HepG2 (cell line): Measurements from ENCODE around the gene CD58. TPM values are rescaled to one million over a fixed set of nuclear protein-coding genes. Genes with fewer than 3 reads are reported as not detected.

ENCODE experiments used
- CHD2 ChIP-seq: IDR thresholded peaks from 2 replicates; pipeline ENCODE4 v1.6.1; 2011; ENCODE audit warnings: low read depth, low read length, improper control_type of control experiment
- FOXJ3 ChIP-seq: sonication (generic); formaldehyde crosslinking; IDR thresholded peaks from 2 replicates; pipeline ENCODE4 v1.4.0; 2020; ENCODE audit warnings: missing genetic modification reagents, mild to moderate bottlenecking, borderline replicate concordance
- FOXM1 ChIP-seq: sonication (generic); formaldehyde crosslinking; IDR thresholded peaks from 2 replicates; pipeline ENCODE4 v1.5.0; 2020; ENCODE audit warnings: missing genetic modification reagents
- JUND ChIP-seq: sonication (generic); formaldehyde crosslinking; IDR thresholded peaks from 2 replicates; pipeline ENCODE4 v1.8.0; 2022; ENCODE audit warnings: mild to moderate bottlenecking, missing genetic modification reagents
- NFKB2 ChIP-seq: sonication (generic); formaldehyde crosslinking; IDR thresholded peaks from 2 replicates; pipeline ENCODE4 v1.4.0; 2020; ENCODE audit warnings: missing genetic modification reagents, borderline replicate concordance
- POGZ ChIP-seq: sonication (generic); formaldehyde crosslinking; IDR thresholded peaks from 2 replicates; pipeline ENCODE4 v1.4.0; 2020; ENCODE audit warnings: mild to moderate bottlenecking, missing genetic modification reagents
- RORA ChIP-seq: sonication (generic); formaldehyde crosslinking; IDR thresholded peaks from 2 replicates; pipeline ENCODE4 v1.5.0; 2020; ENCODE audit warnings: mild to moderate bottlenecking, missing genetic modification reagents, moderate library complexity
- SKI ChIP-seq: fragments of 450-650 bp; IDR thresholded peaks from one replicate; pipeline ENCODE4 v1.6.1; 2018; ENCODE audit warnings: mild to moderate bottlenecking; ENCODE audit not compliant: partially characterized antibody
- SOX6 ChIP-seq, 2 experiments: fragments of 450-650 bp in 1 of 2; sonication (generic) in 1 of 2; formaldehyde crosslinking in 1 of 2; IDR thresholded peaks; 2 replicates each; pipeline versions ENCODE4 v1.4.0 to v1.6.1; 2017 to 2020; ENCODE audit warnings: antibody characterized with exemption in 1 of 2, mild to moderate bottlenecking in 1 of 2, missing genetic modification reagents in 1 of 2
- SUZ12 ChIP-seq: fragments of 150-350 bp; IDR thresholded peaks from 2 replicates; pipeline ENCODE4 v1.6.1; 2014; ENCODE audit warnings: low read depth, low read length
- ZNF224 ChIP-seq: sonication (generic); formaldehyde crosslinking; IDR thresholded peaks from 2 replicates; pipeline ENCODE4 v1.5.0; 2020; ENCODE audit warnings: mild to moderate bottlenecking, missing genetic modification reagents
- ZNF30 ChIP-seq: sonication (generic); formaldehyde crosslinking; IDR thresholded peaks from 2 replicates; pipeline ENCODE4 v1.5.0; 2020; ENCODE audit warnings: mild to moderate bottlenecking, missing genetic modification reagents
- ZNF484 ChIP-seq: sonication (generic); formaldehyde crosslinking; IDR thresholded peaks from 2 replicates; pipeline ENCODE4 v1.5.1; 2020; ENCODE audit warnings: mild to moderate bottlenecking, low read depth, missing genetic modification reagents, borderline replicate concordance
- ZNF674 ChIP-seq: sonication (generic); formaldehyde crosslinking; IDR thresholded peaks from 2 replicates; pipeline ENCODE4 v1.5.0; 2020; ENCODE audit warnings: low read depth, mild to moderate bottlenecking, missing genetic modification reagents
- ZSCAN29 ChIP-seq: sonication (generic); formaldehyde crosslinking; conservative IDR thresholded peaks from 2 replicates; pipeline ENCODE4 v1.4.0; 2020; ENCODE audit warnings: mild to moderate bottlenecking, missing genetic modification reagents
- ZZZ3 ChIP-seq: sonication (generic); formaldehyde crosslinking; IDR thresholded peaks from 2 replicates; pipeline ENCODE4 v1.4.0; 2020; ENCODE audit warnings: missing genetic modification reagents, mild to moderate bottlenecking, borderline replicate concordance
- polyA plus RNA-seq, 8 experiments: library from polyadenylated mRNA; depleted of rRNA in 3 of 8; stranded (reverse) in 7 of 8; unstranded in 1 of 8; fragments of >200 nt; fragmentation: Illumina TruSeq in 4 of 8; extraction: Trizol in 4 of 8; gene quantifications; 2 replicates each; pipeline versions ENCODE4 v1.2.1 to v1.2.3, GENCODE V29; 2011 to 2016; ENCODE audit warnings: low read depth in 4 of 8, missing spikeins in 1 of 8, mixed read lengths in 1 of 8; ENCODE audit not compliant: insufficient read depth in 1 of 8
- total RNA-seq, 5 experiments: library from RNA; depleted of rRNA; stranded (reverse); fragments of >200 nt; fragmentation: Illumina TruSeq; extraction: Trizol; gene quantifications; 2 replicates each; pipeline ENCODE4 v1.2.3, GENCODE V29; 2016; ENCODE audit warnings: low read depth in 1 of 5
- TF ChIP-seq, protein P1 (sequence below): sonication (generic); formaldehyde crosslinking; IDR thresholded peaks from 2 replicates; pipeline ENCODE4 v1.5.0; 2020; ENCODE audit warnings: missing genetic modification reagents
- TF ChIP-seq, protein P2 (sequence below): sonication (generic); formaldehyde crosslinking; IDR thresholded peaks from 2 replicates; pipeline ENCODE4 v1.4.0; 2020; ENCODE audit warnings: missing genetic modification reagents
- TF ChIP-seq, protein P3 (sequence below): sonication (generic); formaldehyde crosslinking; IDR thresholded peaks from 2 replicates; pipeline ENCODE4 v1.4.0; 2020; ENCODE audit warnings: low read depth, mild to moderate bottlenecking, missing genetic modification reagents
- TF ChIP-seq, protein P4 (sequence below): sonication (generic); formaldehyde crosslinking; IDR thresholded peaks from 2 replicates; pipeline ENCODE4 v1.5.1; 2020; ENCODE audit warnings: mild to moderate bottlenecking, moderate library complexity, missing genetic modification reagents
- TF ChIP-seq, protein P5 (sequence below): sonication (generic); formaldehyde crosslinking; IDR thresholded peaks from 2 replicates; pipeline ENCODE4 v1.5.0; 2020; ENCODE audit warnings: missing genetic modification reagents, mild to moderate bottlenecking, borderline replicate concordance
- TF ChIP-seq, protein P6 (sequence below): sonication (generic); formaldehyde crosslinking; IDR thresholded peaks from 2 replicates; pipeline ENCODE4 v1.8.0; 2022; ENCODE audit warnings: missing genetic modification reagents, mild to moderate bottlenecking, inconsistent platforms, borderline replicate concordance

Gene CD58
- total and polyA plus RNA-seq, 2 of the 13 experiments (the other 11 are each of a cell fraction or from before 2014, with no cell fraction given) = 9.4 to 13.5 TPM

DNA sequence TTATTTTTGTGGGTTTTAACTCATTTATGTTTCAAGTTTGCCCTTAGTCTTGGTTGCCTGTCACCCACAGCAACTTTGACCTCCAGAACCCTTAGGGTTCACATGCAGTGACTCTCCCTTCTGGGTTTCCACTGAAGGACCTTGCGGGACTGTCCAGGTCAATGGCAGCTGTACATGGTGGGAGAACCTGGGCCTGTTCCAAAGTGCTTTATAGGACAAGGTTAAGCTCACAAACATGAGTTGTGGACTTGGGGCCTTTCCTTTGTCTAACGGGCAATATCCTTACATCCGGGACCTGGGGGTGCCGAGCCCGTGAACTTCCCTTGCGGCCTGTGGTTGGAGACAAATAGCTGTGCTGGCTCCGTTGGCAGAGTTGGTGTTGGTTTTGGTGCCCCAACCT lies 77.8 kb downstream of the CD58 start (continued):
- TF ChIP-seq, protein P1, sequence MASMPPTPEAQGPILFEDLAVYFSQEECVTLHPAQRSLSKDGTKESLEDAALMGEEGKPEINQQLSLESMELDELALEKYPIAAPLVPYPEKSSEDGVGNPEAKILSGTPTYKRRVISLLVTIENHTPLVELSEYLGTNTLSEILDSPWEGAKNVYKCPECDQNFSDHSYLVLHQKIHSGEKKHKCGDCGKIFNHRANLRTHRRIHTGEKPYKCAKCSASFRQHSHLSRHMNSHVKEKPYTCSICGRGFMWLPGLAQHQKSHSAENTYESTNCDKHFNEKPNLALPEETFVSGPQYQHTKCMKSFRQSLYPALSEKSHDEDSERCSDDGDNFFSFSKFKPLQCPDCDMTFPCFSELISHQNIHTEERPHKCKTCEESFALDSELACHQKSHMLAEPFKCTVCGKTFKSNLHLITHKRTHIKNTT (CRISPR knock-in tag) = no peak
- TF ChIP-seq, protein P2, sequence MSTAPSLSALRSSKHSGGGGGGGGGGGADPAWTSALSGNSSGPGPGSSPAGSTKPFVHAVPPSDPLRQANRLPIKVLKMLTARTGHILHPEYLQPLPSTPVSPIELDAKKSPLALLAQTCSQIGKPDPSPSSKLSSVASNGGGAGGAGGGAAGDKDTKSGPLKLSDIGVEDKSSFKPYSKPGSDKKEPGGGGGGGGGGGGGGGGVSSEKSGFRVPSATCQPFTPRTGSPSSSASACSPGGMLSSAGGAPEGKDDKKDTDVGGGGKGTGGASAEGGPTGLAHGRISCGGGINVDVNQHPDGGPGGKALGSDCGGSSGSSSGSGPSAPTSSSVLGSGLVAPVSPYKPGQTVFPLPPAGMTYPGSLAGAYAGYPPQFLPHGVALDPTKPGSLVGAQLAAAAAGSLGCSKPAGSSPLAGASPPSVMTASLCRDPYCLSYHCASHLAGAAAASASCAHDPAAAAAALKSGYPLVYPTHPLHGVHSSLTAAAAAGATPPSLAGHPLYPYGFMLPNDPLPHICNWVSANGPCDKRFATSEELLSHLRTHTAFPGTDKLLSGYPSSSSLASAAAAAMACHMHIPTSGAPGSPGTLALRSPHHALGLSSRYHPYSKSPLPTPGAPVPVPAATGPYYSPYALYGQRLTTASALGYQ (CRISPR knock-in tag) = no peak
- TF ChIP-seq, protein P3, sequence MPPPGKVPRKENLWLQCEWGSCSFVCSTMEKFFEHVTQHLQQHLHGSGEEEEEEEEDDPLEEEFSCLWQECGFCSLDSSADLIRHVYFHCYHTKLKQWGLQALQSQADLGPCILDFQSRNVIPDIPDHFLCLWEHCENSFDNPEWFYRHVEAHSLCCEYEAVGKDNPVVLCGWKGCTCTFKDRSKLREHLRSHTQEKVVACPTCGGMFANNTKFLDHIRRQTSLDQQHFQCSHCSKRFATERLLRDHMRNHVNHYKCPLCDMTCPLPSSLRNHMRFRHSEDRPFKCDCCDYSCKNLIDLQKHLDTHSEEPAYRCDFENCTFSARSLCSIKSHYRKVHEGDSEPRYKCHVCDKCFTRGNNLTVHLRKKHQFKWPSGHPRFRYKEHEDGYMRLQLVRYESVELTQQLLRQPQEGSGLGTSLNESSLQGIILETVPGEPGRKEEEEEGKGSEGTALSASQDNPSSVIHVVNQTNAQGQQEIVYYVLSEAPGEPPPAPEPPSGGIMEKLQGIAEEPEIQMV (CRISPR knock-in tag) = no peak
- TF ChIP-seq POGZ (CRISPR knock-in tag) = 0 out of 2 replicates have a peak, but pooled peaks have one; percentile 27
- no peak for TF ChIP-seq FOXM1
- TF ChIP-seq, protein P4, sequence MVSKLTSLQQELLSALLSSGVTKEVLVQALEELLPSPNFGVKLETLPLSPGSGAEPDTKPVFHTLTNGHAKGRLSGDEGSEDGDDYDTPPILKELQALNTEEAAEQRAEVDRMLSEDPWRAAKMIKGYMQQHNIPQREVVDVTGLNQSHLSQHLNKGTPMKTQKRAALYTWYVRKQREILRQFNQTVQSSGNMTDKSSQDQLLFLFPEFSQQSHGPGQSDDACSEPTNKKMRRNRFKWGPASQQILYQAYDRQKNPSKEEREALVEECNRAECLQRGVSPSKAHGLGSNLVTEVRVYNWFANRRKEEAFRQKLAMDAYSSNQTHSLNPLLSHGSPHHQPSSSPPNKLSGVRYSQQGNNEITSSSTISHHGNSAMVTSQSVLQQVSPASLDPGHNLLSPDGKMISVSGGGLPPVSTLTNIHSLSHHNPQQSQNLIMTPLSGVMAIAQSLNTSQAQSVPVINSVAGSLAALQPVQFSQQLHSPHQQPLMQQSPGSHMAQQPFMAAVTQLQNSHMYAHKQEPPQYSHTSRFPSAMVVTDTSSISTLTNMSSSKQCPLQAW (CRISPR knock-in tag) = no peak
- TF ChIP-seq NFKB2 (CRISPR knock-in tag) = no peak
- TF ChIP-seq SOX6 (IDR thresholded peaks at IDR 0.05) = no peak
- peak; percentile 23; the same call in 1 of the 2 replicates for TF ChIP-seq SOX6 (CRISPR knock-in tag; IDR thresholded peaks at IDR 0.05)
- TF ChIP-seq RORA = no peak
- TF ChIP-seq, protein P5, sequence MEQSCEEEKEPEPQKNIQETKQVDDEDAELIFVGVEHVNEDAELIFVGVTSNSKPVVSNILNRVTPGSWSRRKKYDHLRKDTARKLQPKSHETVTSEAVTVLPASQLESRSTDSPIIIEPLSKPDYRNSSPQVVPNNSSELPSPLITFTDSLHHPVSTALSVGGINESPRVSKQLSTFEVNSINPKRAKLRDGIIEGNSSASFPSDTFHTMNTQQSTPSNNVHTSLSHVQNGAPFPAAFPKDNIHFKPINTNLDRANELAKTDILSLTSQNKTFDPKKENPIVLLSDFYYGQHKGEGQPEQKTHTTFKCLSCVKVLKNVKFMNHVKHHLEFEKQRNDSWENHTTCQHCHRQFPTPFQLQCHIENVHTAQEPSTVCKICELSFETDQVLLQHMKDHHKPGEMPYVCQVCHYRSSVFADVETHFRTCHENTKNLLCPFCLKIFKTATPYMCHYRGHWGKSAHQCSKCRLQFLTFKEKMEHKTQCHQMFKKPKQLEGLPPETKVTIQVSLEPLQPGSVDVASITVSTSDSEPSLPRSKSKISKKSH (CRISPR knock-in tag) = no peak
- TF ChIP-seq JUND (CRISPR knock-in tag) = no peak
- no peak for TF ChIP-seq SUZ12
- TF ChIP-seq SKI = peak; percentile 24
- no peak for TF ChIP-seq ZNF484 (CRISPR knock-in tag)
- TF ChIP-seq ZNF224 (CRISPR knock-in tag) = 0 out of 2 replicates have a peak, but pooled peaks have one; percentile 49
- TF ChIP-seq ZNF30 (CRISPR knock-in tag) = no peak
- TF ChIP-seq FOXJ3 (CRISPR knock-in tag) = no peak
- no peak for TF ChIP-seq ZNF674 (CRISPR knock-in tag)
- TF ChIP-seq ZZZ3 (CRISPR knock-in tag) = no peak
- no peak for TF ChIP-seq ZSCAN29
- TF ChIP-seq CHD2 = no peak
- TF ChIP-seq, protein P6, sequence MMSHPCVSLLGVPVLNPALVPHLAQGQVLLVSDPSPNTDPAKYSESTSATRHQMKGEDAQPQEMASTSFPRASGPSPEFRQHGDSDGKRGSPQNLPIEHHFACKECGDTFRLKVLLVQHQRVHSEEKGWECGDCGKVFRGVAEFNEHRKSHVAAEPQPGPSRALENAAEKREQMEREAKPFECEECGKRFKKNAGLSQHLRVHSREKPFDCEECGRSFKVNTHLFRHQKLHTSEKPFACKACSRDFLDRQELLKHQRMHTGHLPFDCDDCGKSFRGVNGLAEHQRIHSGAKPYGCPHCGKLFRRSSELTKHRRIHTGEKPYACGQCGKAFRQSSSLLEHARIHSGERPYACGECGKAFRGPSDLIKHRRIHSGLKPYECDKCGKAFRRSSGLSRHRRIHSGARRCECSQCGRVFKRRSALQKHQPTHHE (CRISPR knock-in tag) = no peak
